SK-N-MC (cell line): ENCODE data around the gene INPP5B.

Source experiments
- EZH2 ChIP-seq: fragments of 200-600 bp; sonication (generic); IDR thresholded peaks from one replicate; pipeline ENCODE4 v1.6.1; 2017; ENCODE audit warnings: antibody characterized with exemption
- POLR2AphosphoS5 ChIP-seq: IDR thresholded peaks from 2 replicates; pipeline ENCODE4 v1.6.1; 2012; ENCODE audit warnings: mild to moderate bottlenecking, low read depth, low read length, borderline replicate concordance

GRCh38 chr1:37836788-37837187 lies 110.1 kb downstream of the INPP5B start:
- TF ChIP-seq POLR2AphosphoS5 (no peak), EZH2 (no peak)
